ENCODE results near the gene CUTC.

GRCh38 chr10:99793819-99794218 is 61.8 kb downstream of the CUTC start:
- TF ChIP-seq, protein P1, sequence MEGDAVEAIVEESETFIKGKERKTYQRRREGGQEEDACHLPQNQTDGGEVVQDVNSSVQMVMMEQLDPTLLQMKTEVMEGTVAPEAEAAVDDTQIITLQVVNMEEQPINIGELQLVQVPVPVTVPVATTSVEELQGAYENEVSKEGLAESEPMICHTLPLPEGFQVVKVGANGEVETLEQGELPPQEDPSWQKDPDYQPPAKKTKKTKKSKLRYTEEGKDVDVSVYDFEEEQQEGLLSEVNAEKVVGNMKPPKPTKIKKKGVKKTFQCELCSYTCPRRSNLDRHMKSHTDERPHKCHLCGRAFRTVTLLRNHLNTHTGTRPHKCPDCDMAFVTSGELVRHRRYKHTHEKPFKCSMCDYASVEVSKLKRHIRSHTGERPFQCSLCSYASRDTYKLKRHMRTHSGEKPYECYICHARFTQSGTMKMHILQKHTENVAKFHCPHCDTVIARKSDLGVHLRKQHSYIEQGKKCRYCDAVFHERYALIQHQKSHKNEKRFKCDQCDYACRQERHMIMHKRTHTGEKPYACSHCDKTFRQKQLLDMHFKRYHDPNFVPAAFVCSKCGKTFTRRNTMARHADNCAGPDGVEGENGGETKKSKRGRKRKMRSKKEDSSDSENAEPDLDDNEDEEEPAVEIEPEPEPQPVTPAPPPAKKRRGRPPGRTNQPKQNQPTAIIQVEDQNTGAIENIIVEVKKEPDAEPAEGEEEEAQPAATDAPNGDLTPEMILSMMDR (conservative IDR thresholded peaks at IDR 0.05; ENCODE audit: low read length), result no peak
- no peak for TF ChIP-seq EZH2phosphoT487 (IDR thresholded peaks at IDR 0.05; ENCODE audit: borderline replicate concordance)

All from Loucy (cell line).